ENCODE results near the gene LRRC4C.
"Not testable (repeated sequence)": the region's sequence is repeated elsewhere in the genome, so short reads cannot be mapped to it uniquely, and the experiment has no call there.

LRRC4C gene

DNA sequence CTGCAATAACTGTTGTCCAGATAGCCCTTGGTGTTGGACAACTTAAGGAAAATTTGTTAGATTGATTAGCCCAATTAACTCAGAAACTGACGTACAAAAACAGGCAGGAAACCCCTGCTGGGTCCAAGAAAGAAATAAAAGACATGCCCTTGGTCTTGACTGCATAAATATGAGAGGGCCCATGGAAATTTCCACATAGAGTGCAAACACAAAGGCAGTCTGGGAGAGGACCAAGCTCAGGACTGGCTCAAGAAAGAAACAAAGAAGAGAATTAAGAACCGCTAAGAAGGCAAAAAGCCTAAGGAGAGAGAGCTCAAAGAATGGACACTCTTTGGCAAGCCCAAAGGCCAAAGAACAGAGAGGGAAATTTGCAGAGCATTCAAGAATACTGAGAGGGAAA is 1243.9 kb downstream of the LRRC4C start:
- Mint-ChIP-seq H3K27me3 (no peaks in the 10 kb centered on the region), H3K4me1 (ENCODE audit: low read depth) (no peaks in the 10 kb centered on the region), H3K27ac (no peak overlapping the region)

DNA sequence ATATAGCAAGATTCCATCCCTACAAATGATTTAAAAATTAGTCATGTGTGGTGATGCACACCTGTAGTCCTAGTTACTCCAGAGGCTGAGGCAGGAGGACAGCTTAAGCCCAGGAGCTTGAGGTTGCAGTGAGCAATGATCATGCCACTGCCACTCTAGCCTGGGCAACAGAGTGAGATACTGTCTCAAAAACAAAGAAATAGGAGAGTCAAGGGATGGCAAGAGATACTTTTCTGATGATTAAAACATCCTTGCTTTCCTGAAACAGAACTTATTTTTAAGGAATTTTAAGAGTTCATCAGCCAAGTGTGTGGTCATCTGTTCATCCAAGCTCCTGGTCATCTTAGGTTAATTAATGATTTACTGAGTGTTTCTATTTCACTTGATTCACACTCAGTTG is 1252.0 kb downstream of the LRRC4C start:
- H3K4me3 Mint-ChIP-seq, result no peak overlapping the region
- H3K27me3 Mint-ChIP-seq, result no peaks in the 10 kb centered on the region
- H3K4me1 Mint-ChIP-seq (ENCODE audit: low read depth), result no peaks in the 10 kb centered on the region
- no peak overlapping the region for H3K27ac Mint-ChIP-seq
- no peaks in the 10 kb centered on the region for H3K36me3 Mint-ChIP-seq (ENCODE audit: low read depth)
- no peak for DNase-seq
- H3K9me3 Mint-ChIP-seq, result peaks cover 7% of the 10 kb centered on the region

More for the DNA sequence above, 1243.9 kb downstream of the LRRC4C start:
- DNase-seq, result no peak
- H3K9me3 Mint-ChIP-seq, result peaks cover 24% of the 10 kb centered on the region
- H3K36me3 Mint-ChIP-seq (ENCODE audit: low read depth), result no peaks in the 10 kb centered on the region
- H3K4me3 Mint-ChIP-seq, result no peak overlapping the region

DNA sequence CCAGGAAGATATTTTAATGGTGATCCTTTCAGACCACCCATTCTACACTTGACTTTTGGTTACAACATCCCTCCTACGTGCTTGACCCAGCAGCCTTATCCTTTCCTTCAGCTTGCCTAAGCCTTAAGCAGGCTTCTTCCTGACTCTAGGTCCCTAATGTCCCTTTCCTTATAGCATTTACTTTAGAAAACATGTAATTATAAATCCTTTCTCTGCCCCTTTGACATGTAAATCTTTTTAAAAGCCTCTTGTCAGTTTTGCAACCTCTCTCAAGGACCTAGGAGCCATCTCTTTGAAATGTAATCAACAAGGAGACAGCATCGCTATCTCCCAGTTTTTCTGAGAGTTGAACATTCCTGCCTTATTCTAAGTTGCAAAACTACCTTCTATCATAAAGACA is 1255.2 kb downstream of the LRRC4C start:
- H3K27me3 Mint-ChIP-seq, result no peaks in the 10 kb centered on the region
- peaks cover 13% of the 10 kb centered on the region for H3K9me3 Mint-ChIP-seq
- H3K4me3 Mint-ChIP-seq, result no peak overlapping the region
- H3K27ac Mint-ChIP-seq, result no peak overlapping the region
- no peaks in the 10 kb centered on the region for H3K4me1 Mint-ChIP-seq (ENCODE audit: low read depth)
- no peaks in the 10 kb centered on the region for H3K36me3 Mint-ChIP-seq (ENCODE audit: low read depth)
- no peak for DNase-seq

DNA sequence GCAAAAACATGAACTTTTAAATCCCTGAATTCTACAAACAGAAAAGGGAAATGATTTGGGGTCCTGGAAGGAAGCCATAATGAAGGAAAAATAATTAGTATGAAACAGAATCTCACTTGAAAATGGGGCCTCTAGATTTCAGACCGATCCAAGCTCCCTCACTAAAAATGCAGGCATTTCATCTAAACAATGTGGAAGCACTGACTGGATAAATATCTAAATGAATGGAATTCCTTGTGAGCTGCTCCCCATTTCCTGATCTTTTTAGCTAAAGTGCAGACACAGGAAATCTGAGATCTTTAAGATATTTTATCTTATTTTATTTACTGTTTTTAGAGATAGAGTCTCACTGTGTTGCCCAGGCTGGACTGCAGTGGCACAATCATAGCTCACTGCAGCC is 1255.8 kb downstream of the LRRC4C start:
- Mint-ChIP-seq H3K9me3 (peaks cover 16% of the 10 kb centered on the region), H3K27me3 (no peaks in the 10 kb centered on the region), H3K36me3 (ENCODE audit: low read depth) (no peaks in the 10 kb centered on the region), H3K4me3 (no peak overlapping the region), H3K27ac (no peak overlapping the region), H3K4me1 (ENCODE audit: low read depth) (no peaks in the 10 kb centered on the region)
- no peak for DNase-seq

DNA sequence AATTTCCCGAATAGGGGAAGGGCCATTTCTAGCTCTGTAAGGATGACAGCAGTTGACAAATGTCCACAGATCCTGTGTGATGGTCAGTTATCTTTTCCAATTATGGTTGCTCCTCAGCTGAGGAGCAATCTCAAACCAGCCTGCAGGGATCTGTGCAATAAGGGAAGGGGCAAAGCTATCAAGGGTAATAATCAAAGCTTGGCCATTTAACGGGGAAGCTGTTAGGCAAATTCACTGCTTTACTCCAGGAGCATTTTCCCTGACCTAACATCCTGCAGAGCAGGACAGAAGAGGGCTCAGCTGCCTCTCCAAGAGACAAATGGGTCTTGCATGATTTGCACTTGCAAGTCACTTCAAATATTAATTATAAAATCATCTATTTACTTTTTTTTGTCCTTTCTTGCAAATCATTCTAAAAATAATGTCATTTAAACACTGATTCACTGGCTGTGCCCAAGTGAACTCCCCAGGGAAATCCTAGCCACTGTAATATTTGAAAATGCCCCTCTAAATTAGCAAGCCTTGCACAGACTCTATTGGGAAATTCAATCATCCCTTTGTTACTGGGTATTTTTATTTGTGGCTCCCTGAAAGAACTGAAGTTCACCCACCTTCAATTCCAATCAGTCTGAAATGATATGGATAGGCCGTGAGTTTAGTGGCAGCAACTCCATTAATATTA is 1256.7 kb downstream of the LRRC4C start:
- no peak for DNase-seq
- H3K4me3 Mint-ChIP-seq, result no peak overlapping the region
- no peaks in the 10 kb centered on the region for H3K27me3 Mint-ChIP-seq
- no peak overlapping the region for H3K27ac Mint-ChIP-seq
- H3K36me3 Mint-ChIP-seq (ENCODE audit: low read depth), result no peaks in the 10 kb centered on the region
- H3K4me1 Mint-ChIP-seq (ENCODE audit: low read depth), result no peaks in the 10 kb centered on the region
- H3K9me3 Mint-ChIP-seq, result peaks cover 20% of the 10 kb centered on the region

DNA sequence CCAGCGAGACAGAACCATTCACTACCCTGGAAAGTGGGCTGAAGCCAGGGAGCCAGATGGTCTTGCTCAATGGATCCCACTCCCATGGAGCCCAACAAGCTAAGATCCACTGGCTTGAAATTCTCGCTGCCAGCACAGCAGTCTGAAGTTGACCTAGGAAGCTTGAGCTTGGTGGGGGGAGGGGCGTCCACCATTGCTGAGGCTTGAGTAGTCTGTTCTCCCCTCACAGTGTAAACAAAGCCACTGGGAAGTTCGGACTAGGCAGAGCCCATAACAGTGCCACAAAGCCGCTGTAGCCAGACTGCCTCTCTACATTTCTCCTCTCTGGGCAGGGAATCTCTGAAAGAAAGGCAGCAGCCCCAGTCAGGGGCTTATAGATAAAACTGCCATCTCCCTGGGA is 1266.9 kb downstream of the LRRC4C start:
- not testable (repeated sequence) for H3K36me3 Mint-ChIP-seq (ENCODE audit: low read depth); H3K27me3 Mint-ChIP-seq; DNase-seq; H3K27ac Mint-ChIP-seq; H3K4me3 Mint-ChIP-seq; H3K4me1 Mint-ChIP-seq (ENCODE audit: low read depth)
- H3K9me3 Mint-ChIP-seq, result peaks cover 14% of the 10 kb centered on the region

DNA sequence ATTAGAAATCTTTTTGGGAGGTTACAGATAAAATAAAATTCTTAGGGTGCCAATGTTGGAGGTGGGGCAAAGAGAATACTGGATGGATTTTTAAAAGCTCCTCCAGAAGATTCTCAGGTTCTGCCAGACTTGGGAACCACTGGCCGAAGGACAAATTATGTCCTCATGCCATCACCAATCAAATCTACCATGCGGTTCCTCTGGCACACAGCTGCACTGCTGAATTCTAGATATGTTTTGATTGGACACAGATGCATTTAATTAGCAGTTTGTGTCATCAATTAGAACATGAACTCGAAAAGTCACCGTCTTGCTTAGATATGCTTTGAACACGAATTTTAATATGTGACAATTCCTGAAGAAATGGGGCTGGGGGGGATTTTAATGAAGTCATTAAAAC is 1269.2 kb downstream of the LRRC4C start:
- Mint-ChIP-seq H3K4me3 (no peak overlapping the region), H3K4me1 (ENCODE audit: low read depth) (no peaks in the 10 kb centered on the region), H3K27ac (no peak overlapping the region), H3K27me3 (no peaks in the 10 kb centered on the region), H3K9me3 (peaks cover 7% of the 10 kb centered on the region), H3K36me3 (ENCODE audit: low read depth) (no peaks in the 10 kb centered on the region)
- DNase-seq, result no peak

DNA sequence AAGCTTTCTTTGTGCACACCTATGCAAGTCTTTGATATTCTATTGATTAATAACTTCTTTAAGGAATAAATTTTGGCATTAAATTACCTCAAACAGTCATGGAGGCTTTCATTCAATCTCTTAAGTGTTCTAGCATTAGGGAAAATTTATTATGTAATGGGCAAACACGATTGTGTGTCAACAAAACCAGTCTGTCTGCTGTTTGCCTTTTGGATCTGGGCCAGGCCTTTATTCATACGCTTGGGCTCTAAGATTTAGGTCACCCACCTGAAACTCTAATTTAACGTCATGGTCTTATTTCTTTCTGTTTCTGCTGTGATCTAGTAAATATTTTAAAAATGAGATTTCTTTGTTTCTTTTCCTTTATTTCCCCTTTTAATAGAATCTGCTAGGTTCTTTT is 1270.6 kb downstream of the LRRC4C start:
- Mint-ChIP-seq H3K27ac (no peak overlapping the region), H3K27me3 (no peaks in the 10 kb centered on the region), H3K36me3 (ENCODE audit: low read depth) (no peaks in the 10 kb centered on the region), H3K4me1 (ENCODE audit: low read depth) (no peaks in the 10 kb centered on the region), H3K9me3 (peaks cover 7% of the 10 kb centered on the region), H3K4me3 (no peak overlapping the region)
- no peak for DNase-seq

DNA sequence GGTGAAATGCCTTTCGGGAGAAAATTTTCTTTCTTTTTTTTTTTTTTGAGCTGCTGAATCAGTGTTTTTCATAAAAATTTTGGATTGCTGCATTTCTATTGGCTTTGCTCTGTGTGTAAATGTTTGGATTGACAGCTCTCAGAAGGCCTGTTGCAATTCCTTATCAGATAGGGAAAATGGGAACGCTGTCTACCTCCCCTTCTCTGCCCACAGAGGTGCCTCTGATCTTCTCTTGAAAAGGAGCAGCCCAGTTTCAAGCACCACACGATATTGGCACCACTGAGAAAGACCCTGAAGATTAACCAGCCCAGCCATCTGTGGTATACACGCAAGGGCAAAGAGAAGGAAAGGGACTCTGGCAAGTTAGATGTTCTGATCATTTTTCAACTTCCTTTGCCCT is 1272.2 kb downstream of the LRRC4C start:
- no peak overlapping the region for H3K27ac Mint-ChIP-seq
- H3K4me1 Mint-ChIP-seq (ENCODE audit: low read depth), result no peaks in the 10 kb centered on the region
- H3K4me3 Mint-ChIP-seq, result no peak overlapping the region
- H3K9me3 Mint-ChIP-seq, result peaks cover 5% of the 10 kb centered on the region
- H3K27me3 Mint-ChIP-seq, result no peaks in the 10 kb centered on the region
- no peaks in the 10 kb centered on the region for H3K36me3 Mint-ChIP-seq (ENCODE audit: low read depth)
- DNase-seq, result no peak

DNA sequence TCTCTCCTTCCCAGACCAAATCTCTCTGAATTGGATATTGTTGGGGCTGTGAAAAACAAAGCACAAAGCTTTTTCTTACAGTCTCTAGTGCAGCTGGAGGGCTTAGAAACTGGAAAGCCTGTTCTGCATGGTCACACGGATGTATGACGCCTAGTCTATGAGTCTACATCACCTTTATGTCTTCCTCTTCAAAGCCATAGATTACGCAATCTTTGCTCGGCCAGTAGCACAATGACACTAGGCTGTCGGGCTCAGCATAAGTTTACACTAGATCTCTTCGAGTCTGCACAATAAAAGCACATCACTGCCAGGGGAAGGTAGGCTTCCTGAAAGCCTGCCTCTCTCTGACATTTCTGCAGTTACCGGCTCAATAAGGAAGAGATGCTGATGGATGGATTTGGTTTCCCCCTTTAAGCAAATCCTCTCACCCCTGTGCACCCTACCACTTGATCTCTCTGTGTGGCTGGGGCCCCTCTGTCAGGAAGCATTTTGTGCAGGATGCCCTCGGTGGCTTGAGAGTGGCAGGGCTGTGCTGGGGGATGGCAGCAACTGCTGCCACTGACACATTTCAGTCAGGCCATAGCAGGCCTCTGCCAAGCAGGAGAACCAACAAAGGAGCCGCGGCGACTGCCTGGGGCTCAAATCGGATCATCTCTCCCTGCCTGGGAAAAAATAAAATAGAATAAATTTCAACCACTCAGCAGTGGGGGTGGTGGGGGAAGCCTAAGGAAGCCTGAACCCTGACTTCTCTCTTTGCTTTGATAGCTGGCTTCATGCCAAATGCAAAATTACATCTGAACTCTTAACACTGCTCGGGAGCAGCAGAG is 1272.8 kb downstream of the LRRC4C start:
- no peaks in the 10 kb centered on the region for H3K27me3 Mint-ChIP-seq
- no peak overlapping the region for H3K4me3 Mint-ChIP-seq
- H3K36me3 Mint-ChIP-seq (ENCODE audit: low read depth), result no peaks in the 10 kb centered on the region
- peaks cover 5% of the 10 kb centered on the region for H3K9me3 Mint-ChIP-seq
- H3K4me1 Mint-ChIP-seq (ENCODE audit: low read depth), result no peaks in the 10 kb centered on the region
- no peak for DNase-seq
- no peak overlapping the region for H3K27ac Mint-ChIP-seq

DNA sequence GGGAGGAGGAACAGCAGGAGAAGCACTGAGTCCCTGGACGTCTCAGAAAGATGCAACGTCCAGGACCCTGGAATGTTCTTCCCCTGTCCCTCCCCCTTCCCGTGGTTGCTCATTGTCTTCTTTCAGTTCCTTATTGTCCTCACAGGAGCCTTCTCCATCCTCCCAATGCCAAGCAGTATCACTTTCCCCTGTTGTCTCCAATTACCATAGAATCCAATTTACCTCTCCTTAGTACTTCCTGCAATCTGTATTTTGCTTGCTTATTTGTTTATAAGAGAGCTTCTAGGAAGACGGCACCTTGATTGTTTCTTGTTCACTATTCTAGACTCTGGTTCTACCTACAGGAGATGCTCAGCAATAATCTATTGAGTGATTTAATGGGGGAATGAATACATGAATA is 1273.7 kb downstream of the LRRC4C start:
- H3K27me3 Mint-ChIP-seq, result no peaks in the 10 kb centered on the region
- H3K4me3 Mint-ChIP-seq, result no peak overlapping the region
- H3K36me3 Mint-ChIP-seq (ENCODE audit: low read depth), result no peaks in the 10 kb centered on the region
- no peak overlapping the region for H3K27ac Mint-ChIP-seq
- H3K9me3 Mint-ChIP-seq, result peaks cover 5% of the 10 kb centered on the region
- no peaks in the 10 kb centered on the region for H3K4me1 Mint-ChIP-seq (ENCODE audit: low read depth)
- no peak for DNase-seq

DNA sequence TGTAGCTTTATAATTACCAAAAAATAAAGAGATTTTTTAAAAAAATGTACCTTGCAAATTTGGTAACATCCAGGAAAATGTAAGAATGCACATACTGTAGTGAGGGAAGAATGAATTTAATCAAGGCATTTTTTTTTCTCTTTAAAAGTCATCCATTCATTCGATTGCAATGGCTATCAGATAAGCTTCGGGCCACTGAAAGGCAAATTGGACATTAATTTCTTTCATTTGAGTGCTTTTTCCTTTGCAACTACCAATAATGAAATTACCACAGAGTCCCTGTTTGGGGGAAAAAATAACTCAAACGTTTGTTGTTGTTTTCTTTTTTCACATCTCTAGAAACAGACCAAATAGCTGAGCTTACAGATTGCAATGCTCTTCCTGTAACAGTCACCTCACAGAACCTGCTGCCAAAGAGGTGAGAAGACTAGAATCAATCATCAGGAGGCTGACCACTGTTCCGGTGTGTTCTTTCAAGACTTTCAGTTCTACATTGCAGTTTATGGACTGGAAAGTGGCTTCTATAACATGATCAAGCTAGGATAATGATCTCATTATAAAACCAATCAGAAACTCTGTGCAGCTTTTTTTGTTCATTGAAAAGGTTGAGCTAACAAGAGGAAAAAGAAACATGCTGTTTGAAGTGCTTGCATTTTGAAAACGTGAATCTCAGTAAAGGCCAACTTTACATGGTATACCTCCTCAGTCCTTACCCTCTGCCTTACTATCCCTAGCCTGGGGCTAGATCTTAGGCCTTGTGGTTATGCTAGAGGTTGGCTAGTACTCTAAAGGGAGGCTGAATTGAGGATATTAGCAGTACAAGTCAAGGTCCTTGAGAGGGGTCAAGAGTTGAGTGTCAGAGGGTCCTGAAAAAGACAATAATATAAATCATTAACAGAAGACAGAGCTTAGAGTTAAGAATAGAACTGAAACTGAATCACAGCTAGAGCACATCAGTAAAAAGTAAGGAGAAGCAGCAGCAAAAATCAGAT is 1276.1 kb downstream of the LRRC4C start:
- Mint-ChIP-seq H3K27me3 (no peaks in the 10 kb centered on the region), H3K9me3 (peaks cover 12% of the 10 kb centered on the region), H3K36me3 (ENCODE audit: low read depth) (no peaks in the 10 kb centered on the region)

DNA sequence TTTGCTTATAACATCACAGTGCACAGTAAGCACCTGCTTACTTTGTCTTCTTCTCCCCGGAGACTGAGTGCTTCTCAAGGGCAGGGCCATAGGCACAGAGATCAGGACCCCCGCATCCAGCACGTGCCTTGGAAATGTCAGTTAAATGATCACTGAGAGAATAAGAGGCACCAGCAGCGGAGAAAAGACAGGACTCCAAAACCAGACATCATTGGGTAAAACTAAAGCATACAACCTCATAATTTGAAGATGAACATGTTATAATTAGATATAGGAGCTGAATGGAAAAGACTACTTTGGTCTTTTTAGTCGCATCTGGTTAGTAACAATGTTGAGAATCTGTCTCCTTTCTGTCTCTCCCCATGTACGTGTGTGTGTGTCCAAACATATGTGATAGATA is 1279.9 kb downstream of the LRRC4C start:
- Mint-ChIP-seq H3K36me3 (ENCODE audit: low read depth) (no peaks in the 10 kb centered on the region), H3K4me1 (ENCODE audit: low read depth) (no peaks in the 10 kb centered on the region), H3K9me3 (peaks cover 23% of the 10 kb centered on the region), H3K27ac (no peak overlapping the region), H3K4me3 (no peak overlapping the region), H3K27me3 (no peaks in the 10 kb centered on the region)
- no peak for DNase-seq

More for the DNA sequence above, 1276.1 kb downstream of the LRRC4C start:
- DNase-seq, result no peak
- Mint-ChIP-seq H3K4me1 (ENCODE audit: low read depth) (no peaks in the 10 kb centered on the region), H3K27ac (no peak overlapping the region), H3K4me3 (no peak overlapping the region)

DNA sequence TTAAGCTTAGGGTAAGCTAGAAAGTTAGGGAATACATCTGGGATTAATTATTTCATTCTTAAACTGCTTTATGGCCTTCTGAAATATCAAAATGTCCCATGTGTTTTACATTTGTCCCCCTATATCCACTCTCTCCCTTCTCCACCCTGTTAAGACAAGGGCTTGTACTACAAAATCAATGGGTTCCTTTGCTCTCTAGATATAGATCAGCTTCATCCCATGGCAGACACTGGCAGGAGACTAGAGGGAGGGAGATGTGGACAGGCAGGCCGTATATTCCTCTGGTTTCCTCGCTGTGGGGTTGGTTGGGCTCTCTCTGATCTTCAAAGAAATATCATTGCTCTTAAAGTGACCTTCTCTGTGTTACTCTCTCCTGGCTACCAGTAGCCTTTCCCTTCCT is 1281.0 kb downstream of the LRRC4C start:
- Mint-ChIP-seq H3K4me3 (no peak overlapping the region), H3K27me3 (no peaks in the 10 kb centered on the region), H3K4me1 (ENCODE audit: low read depth) (no peaks in the 10 kb centered on the region), H3K36me3 (ENCODE audit: low read depth) (no peaks in the 10 kb centered on the region), H3K9me3 (peaks cover 20% of the 10 kb centered on the region), H3K27ac (no peak overlapping the region)
- DNase-seq, result no peak

Data from activated T-cell treated with anti-CD3 and anti-CD28 coated beads, Interleukin-2, amount 50 U/mL, for 24 hours (primary cell).